Body of pancreas (tissue), 4 donors: Measurements from ENCODE around the gene DNAAF9. TPM values are rescaled to one million over a fixed set of nuclear protein-coding genes. Genes with fewer than 3 reads are reported as not detected.

Source experiments
- ATAC-seq: fragments of 150-250 bp; one replicate; pipeline ENCODE4 v1.9.1; 2016
- DNase-seq, 4 donors: peaks; one replicate each; pipeline ENCODE4 v3.0.0-alpha.2; 2019
- H3K27ac ChIP-seq, 4 donors: fragments of 200-600 bp; sonication (generic); 1 replicate in 3 of 4; 2 replicates in 1 of 4; pipeline versions ENCODE4 v1.5.1 to v1.6.1; 2016 to 2019; ENCODE audit warnings: mild to moderate bottlenecking in 1 of 4, mixed read lengths in 1 of 4, moderate library complexity in 1 of 4
- H3K27me3 ChIP-seq, 2 donors: fragments of 200-600 bp; sonication (generic); one replicate each; pipeline ENCODE4 v1.6.0; 2016; ENCODE audit warnings: mild to moderate bottlenecking in 1 of 2
- H3K36me3 ChIP-seq, 2 donors: fragments of 200-600 bp; sonication (generic); replicated peaks in 1 of 2; 2 replicates each; pipeline ENCODE4 v1.5.1; 2016; ENCODE audit warnings: low read depth in 2 of 2; ENCODE audit not compliant: insufficient read depth in 1 of 2
- H3K4me1 ChIP-seq: fragments of 200-600 bp; sonication (generic); one replicate; pipeline ENCODE4 v1.6.0; 2016
- H3K4me3 ChIP-seq, 2 donors: fragments of 200-600 bp; sonication (generic); 1 replicate in 1 of 2; 2 replicates in 1 of 2; pipeline ENCODE4 v1.5.1; 2016 to 2019
- H3K9me3 ChIP-seq, 3 donors: fragments of 200-600 bp; sonication (generic); 1 replicate in 2 of 3; 2 replicates in 1 of 3; pipeline ENCODE4 v1.5.1; 2016
- POLR2A ChIP-seq, 3 donors: fragments of 450-650 bp; IDR thresholded peaks; one replicate each; pipeline ENCODE4 v1.6.1; 2016; ENCODE audit warnings: antibody characterized with exemption in 3 of 3, mild to moderate bottlenecking in 2 of 3
- WGBS, 2 donors: methylation state at CpG; one replicate each; pipeline ENCODE4 v1.1.5; 2017; 5-methylcytosine and 5-hydroxymethylcytosine counted together
- intact Hi-C: fragments of 100-400 bp; cut with DNase I; formaldehyde crosslinking; loops from one replicate; pipeline ENCODE4 v1.15.1; 2023
- total RNA-seq, 2 donors: library from RNA; depleted of rRNA; stranded (reverse); fragments of >200 nt; gene quantifications; one replicate each; pipeline ENCODE4 v1.1.0, GENCODE V29; 2016
- TF ChIP-seq, protein P1 (sequence below), 7 experiments: fragments of 450-650 bp in 4 of 7; fragments of 200-600 bp in 3 of 7; sonication (generic) in 3 of 7; IDR thresholded peaks; one replicate each; pipeline ENCODE4 v1.5.1; 2016 to 2019; ENCODE audit warnings: antibody characterized with exemption in 7 of 7

Gene DNAAF9
- total RNA-seq, 2 donors from 2014 or later, result 10.1 to 13.2 TPM

DNA sequence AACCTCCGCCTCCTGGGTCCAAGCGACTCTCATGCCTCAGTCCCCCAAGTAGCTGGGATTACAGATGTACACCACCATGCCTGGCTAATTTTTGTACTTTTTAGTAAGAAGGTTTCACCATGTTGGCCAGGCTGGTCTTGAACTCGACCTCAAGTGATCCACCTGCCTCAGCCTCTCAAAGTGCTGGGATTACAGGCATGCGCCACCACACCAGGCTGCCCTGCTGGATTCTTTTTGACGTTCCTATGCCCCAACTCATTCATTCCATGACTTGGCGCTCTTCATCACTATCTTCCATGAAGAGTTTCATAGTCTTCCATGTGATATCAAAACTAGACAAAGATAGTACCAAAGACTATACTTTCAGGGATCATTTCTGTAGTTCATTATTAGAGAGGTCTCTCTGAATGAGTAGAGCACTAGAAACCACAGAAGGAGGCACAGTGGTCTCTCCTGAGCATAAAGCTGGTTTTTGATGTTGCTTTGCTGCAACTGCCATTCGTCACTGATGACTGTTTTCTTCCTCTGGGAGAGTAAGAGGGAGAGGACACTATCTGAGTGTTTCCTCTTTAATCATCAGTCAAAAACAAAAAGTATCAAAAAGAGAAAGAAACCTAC is 23.5 kb downstream of the DNAAF9 start:
- 86 to 91% methylated on average over 7 of the region's 7 CpGs for WGBS, 2 donors
- H3K27ac ChIP-seq, result no peak overlapping the region
- no peak overlapping the region for H3K4me3 ChIP-seq
- no peaks in the 10 kb centered on the region for H3K9me3 ChIP-seq
- H3K27me3 ChIP-seq, result no peaks in the 10 kb centered on the region
- intact Hi-C loops, result no loop called here
- H3K36me3 ChIP-seq, result no peaks in the 10 kb centered on the region
- TF ChIP-seq, protein P1, sequence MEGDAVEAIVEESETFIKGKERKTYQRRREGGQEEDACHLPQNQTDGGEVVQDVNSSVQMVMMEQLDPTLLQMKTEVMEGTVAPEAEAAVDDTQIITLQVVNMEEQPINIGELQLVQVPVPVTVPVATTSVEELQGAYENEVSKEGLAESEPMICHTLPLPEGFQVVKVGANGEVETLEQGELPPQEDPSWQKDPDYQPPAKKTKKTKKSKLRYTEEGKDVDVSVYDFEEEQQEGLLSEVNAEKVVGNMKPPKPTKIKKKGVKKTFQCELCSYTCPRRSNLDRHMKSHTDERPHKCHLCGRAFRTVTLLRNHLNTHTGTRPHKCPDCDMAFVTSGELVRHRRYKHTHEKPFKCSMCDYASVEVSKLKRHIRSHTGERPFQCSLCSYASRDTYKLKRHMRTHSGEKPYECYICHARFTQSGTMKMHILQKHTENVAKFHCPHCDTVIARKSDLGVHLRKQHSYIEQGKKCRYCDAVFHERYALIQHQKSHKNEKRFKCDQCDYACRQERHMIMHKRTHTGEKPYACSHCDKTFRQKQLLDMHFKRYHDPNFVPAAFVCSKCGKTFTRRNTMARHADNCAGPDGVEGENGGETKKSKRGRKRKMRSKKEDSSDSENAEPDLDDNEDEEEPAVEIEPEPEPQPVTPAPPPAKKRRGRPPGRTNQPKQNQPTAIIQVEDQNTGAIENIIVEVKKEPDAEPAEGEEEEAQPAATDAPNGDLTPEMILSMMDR (IDR thresholded peaks at IDR 0.05), result no peak
- no peak for TF ChIP-seq POLR2A (IDR thresholded peaks at IDR 0.05)
- no peaks in the 10 kb centered on the region for H3K4me1 ChIP-seq
- ATAC-seq (no peak), DNase-seq (no peak)

DNA sequence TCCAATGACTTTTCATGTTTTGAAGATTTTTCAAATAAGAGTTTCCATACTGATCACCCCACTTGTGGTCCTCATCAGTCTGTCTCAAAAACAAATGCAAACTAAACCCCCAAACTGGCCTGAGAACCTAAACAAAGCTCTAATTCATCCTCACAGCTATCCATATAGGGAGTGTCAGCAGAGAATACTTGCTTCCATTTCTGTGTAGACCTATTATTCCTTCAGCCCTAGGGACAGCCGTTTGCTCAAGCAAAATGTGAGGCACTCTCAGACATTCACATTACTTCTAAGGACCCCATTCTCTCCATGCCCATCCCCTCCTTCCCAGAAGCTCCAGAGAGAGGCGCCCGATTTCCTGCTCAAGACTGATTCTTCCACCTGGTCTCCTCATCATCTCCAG is 24.6 kb downstream of the DNAAF9 start:
- ATAC-seq (no peak), DNase-seq (no peak)
- Histone ChIP-seq H3K36me3 (no peaks in the 10 kb centered on the region), H3K9me3 (no peaks in the 10 kb centered on the region), H3K4me3 (no peak overlapping the region), H3K27me3 (no peaks in the 10 kb centered on the region), H3K4me1 (peaks cover 3% of the 10 kb centered on the region), H3K27ac (no peak overlapping the region)
- WGBS, 2 donors, result 87 to 88% methylated on average over 3 of the region's 3 CpGs
- TF ChIP-seq, protein P1 (IDR thresholded peaks at IDR 0.05), result no peak
- TF ChIP-seq POLR2A (IDR thresholded peaks at IDR 0.05), result no peak
- intact Hi-C loops, result no loop called here

DNA sequence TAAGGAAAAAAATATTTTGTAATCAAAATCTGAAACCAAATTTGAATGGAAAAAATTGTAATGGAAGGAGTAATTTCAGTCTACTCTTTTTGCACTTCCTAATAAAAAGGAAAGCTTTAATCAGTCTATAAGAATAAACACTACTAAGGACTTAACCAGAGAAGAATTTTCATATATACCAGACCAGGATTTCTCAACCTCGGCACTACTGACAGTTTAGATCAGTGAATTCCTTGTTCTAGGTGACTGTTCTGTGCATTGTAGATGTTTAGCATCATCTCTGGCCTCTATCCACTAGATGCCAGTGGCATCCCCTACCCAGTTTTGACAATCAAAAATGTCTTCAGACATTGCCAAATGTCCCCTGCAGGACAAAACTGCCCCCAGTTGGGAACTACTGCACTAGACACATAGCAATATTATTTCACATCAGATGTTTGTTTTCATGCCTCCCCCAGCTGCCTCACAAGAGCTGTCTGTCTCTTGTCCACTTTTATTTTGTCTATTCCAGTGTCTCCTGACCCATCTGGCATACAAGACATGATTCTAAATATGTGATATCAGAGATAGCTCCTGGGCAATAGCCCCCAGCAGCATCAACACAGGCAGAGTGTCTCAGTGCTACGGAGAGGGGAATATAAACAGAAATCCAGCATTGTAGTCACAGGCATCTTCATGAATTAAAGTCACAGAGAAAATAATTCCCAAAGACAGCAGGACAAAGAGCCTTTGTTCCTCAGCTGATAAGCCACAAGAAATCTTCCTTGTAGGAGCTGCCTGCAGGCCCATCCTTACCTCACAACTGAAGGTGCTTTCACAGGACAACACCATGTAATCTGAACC is 27.0 kb downstream of the DNAAF9 start:
- Histone ChIP-seq H3K27me3 (no peaks in the 10 kb centered on the region), H3K9me3 (no peaks in the 10 kb centered on the region), H3K4me1 (peaks cover 8% of the 10 kb centered on the region), H3K4me3 (no peak overlapping the region), H3K27ac (no peak overlapping the region), H3K36me3 (no peaks in the 10 kb centered on the region)
- 55 to 70% methylated on average over 2 of the region's 2 CpGs for WGBS, 2 donors
- ATAC-seq, result no peak
- no peak for DNase-seq
- no peak for TF ChIP-seq POLR2A (IDR thresholded peaks at IDR 0.05)
- TF ChIP-seq, protein P1 (IDR thresholded peaks at IDR 0.05), result no peak
- intact Hi-C loops, result no loop called here

DNA sequence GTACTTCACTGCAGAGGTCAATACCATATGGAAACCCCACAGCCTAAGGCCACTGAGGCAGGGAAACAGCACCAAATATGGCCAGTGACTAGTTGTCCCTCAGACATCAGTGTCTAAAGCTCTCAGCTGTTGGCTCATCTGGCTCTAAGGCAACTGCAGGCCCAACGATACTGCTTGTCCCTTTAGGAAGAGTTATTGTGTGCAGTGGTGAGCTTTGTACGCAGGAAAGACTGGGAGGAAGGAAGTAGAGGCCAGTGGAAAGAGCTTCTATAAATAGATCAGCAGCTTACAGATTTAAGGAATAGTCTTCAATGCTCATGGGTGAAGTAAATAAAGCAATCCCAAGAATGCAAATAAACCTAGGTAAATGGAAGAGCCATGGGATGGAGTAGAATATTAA is 29.3 kb downstream of the DNAAF9 start:
- TF ChIP-seq, protein P1 (IDR thresholded peaks at IDR 0.05), result no peak
- no peak for TF ChIP-seq POLR2A (IDR thresholded peaks at IDR 0.05)
- intact Hi-C loops, result no loop called here
- DNase-seq (no peak), ATAC-seq (no peak)
- WGBS, 2 donors, result 56 to 78% methylated on average over 2 of the region's 2 CpGs
- Histone ChIP-seq H3K9me3 (no peaks in the 10 kb centered on the region), H3K27me3 (no peaks in the 10 kb centered on the region), H3K36me3 (no peaks in the 10 kb centered on the region), H3K27ac (peak overlapping the region in 1 of 4 donors; percentile 31), H3K4me3 (no peak overlapping the region), H3K4me1 (peaks cover 25% of the 10 kb centered on the region)
